GM12878 (cell line): ENCODE measurements around the gene SLC5A10.
"Not testable (repeated sequence)": the region's sequence is repeated elsewhere in the genome, so short reads cannot be mapped to it uniquely, and the experiment has no call there.

Experiments used
- CHD1 ChIP-seq: IDR thresholded peaks from 2 replicates; pipeline ENCODE4 v1.6.1; 2012; ENCODE audit warnings: low read depth, low read length, improper control_type of control experiment
- CTCF ChIP-seq, 3 experiments: IDR thresholded peaks in 2 of 3; conservative IDR thresholded peaks in 1 of 3; 2 replicates each; pipeline ENCODE4 v1.5.1; 2011; ENCODE audit warnings: low read depth in 3 of 3, low read length in 3 of 3, mild to moderate bottlenecking in 3 of 3, control low read depth in 2 of 3, moderate library complexity in 2 of 3, inconsistent platforms in 1 of 3, mixed read lengths in 1 of 3; ENCODE audit not compliant: control insufficient read depth in 2 of 3, insufficient read depth in 1 of 3; ENCODE audit errors: extremely low read depth in 1 of 3
- E4F1 ChIP-seq: fragments of 450-650 bp; IDR thresholded peaks from 2 replicates; pipeline ENCODE4 v1.6.1; 2018; ENCODE audit warnings: borderline replicate concordance, mild to moderate bottlenecking; ENCODE audit not compliant: partially characterized antibody
- EZH2 ChIP-seq: IDR thresholded peaks from 2 replicates; pipeline ENCODE4 v1.6.1; 2012; ENCODE audit warnings: low read depth, mild to moderate bottlenecking, control low read depth, inconsistent platforms, low read length, borderline replicate concordance; ENCODE audit not compliant: control insufficient read depth
- HDAC6 ChIP-seq: fragments of 200-600 bp; sonication (generic); IDR thresholded peaks from one replicate; pipeline ENCODE4 v1.8.0; 2017; ENCODE audit warnings: antibody characterized with exemption; ENCODE audit not compliant: unreplicated experiment
- MAX ChIP-seq: IDR thresholded peaks from 2 replicates; pipeline ENCODE4 v1.6.1; 2012; ENCODE audit warnings: low read depth, low read length, improper control_type of control experiment
- POLR2A ChIP-seq: IDR thresholded peaks from 2 replicates; pipeline ENCODE4 v1.6.1; 2011; ENCODE audit warnings: low read depth, mild to moderate bottlenecking, low read length
- POLR2AphosphoS5 ChIP-seq: IDR thresholded peaks from 2 replicates; pipeline ENCODE4 v1.6.1; 2011; ENCODE audit warnings: mild to moderate bottlenecking, low read length, inconsistent platforms
- RAD21 ChIP-seq: IDR thresholded peaks from 2 replicates; pipeline ENCODE4 v1.6.1; 2011; ENCODE audit warnings: mild to moderate bottlenecking, low read depth, low read length, moderate library complexity; ENCODE audit not compliant: insufficient read depth
- TCF7 ChIP-seq: IDR thresholded peaks from 2 replicates; pipeline ENCODE4 v1.6.1; 2014; ENCODE audit warnings: antibody characterized with exemption, borderline replicate concordance
- TF ChIP-seq, protein P1 (sequence below): IDR thresholded peaks from 2 replicates; pipeline ENCODE4 v1.6.1; 2012; ENCODE audit warnings: improper control_type of control experiment, low read depth, low read length; ENCODE audit not compliant: insufficient replicate concordance

GRCh38 chr17:19029740-19030139 is 77.8 kb downstream of the SLC5A10 start:
- TF ChIP-seq MAX; CTCF (IDR thresholded peaks at IDR 0.05 in 2 of 3, conservative IDR thresholded peaks at IDR 0.05 in 1 of 3; ENCODE audit: control insufficient read depth in 2 of 3, extremely low read depth in 1 of 3, insufficient read depth in 1 of 3, low read depth in 3 of 3, low read length in 3 of 3); RAD21; POLR2AphosphoS5; EZH2; E4F1; CHD1; HDAC6; POLR2A; TCF7: not testable (repeated sequence)
- TF ChIP-seq, protein P1, sequence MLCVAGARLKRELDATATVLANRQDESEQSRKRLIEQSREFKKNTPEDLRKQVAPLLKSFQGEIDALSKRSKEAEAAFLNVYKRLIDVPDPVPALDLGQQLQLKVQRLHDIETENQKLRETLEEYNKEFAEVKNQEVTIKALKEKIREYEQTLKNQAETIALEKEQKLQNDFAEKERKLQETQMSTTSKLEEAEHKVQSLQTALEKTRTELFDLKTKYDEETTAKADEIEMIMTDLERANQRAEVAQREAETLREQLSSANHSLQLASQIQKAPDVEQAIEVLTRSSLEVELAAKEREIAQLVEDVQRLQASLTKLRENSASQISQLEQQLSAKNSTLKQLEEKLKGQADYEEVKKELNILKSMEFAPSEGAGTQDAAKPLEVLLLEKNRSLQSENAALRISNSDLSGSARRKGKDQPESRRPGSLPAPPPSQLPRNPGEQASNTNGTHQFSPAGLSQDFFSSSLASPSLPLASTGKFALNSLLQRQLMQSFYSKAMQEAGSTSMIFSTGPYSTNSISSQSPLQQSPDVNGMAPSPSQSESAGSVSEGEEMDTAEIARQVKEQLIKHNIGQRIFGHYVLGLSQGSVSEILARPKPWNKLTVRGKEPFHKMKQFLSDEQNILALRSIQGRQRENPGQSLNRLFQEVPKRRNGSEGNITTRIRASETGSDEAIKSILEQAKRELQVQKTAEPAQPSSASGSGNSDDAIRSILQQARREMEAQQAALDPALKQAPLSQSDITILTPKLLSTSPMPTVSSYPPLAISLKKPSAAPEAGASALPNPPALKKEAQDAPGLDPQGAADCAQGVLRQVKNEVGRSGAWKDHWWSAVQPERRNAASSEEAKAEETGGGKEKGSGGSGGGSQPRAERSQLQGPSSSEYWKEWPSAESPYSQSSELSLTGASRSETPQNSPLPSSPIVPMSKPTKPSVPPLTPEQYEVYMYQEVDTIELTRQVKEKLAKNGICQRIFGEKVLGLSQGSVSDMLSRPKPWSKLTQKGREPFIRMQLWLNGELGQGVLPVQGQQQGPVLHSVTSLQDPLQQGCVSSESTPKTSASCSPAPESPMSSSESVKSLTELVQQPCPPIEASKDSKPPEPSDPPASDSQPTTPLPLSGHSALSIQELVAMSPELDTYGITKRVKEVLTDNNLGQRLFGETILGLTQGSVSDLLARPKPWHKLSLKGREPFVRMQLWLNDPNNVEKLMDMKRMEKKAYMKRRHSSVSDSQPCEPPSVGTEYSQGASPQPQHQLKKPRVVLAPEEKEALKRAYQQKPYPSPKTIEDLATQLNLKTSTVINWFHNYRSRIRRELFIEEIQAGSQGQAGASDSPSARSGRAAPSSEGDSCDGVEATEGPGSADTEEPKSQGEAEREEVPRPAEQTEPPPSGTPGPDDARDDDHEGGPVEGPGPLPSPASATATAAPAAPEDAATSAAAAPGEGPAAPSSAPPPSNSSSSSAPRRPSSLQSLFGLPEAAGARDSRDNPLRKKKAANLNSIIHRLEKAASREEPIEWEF = not testable (repeated sequence)
